Kidney (tissue), 14 donors: ENCODE measurements around the gene CCDC180. TPM values are rescaled to one million over a fixed set of nuclear protein-coding genes. Genes with fewer than 3 reads are reported as not detected.

ENCODE experiments used
- DNase-seq, 5 donors: peaks; one replicate each; pipeline ENCODE4 v3.0.0-alpha.2; 2013 to 2020
- FAIRE-seq: peaks from 2 replicates; lab custom pipeline; 2012; peaks lifted over from hg19 to GRCh38; lab: Jason Lieb, UNC
- H3K27ac ChIP-seq, 2 donors: one replicate each; pipeline ENCODE4 v1.7.0; 2013; ENCODE audit warnings: low read depth in 2 of 2, low read length in 2 of 2, inconsistent platforms in 1 of 2
- H3K27me3 ChIP-seq: one replicate; pipeline ENCODE4 v1.7.1; 2013; ENCODE audit warnings: low read length, inconsistent platforms; ENCODE audit not compliant: control insufficient read depth, insufficient read depth
- H3K36me3 ChIP-seq, 3 donors: one replicate each; pipeline versions ENCODE4 v1.7.0 to v1.7.1; 2013; ENCODE audit warnings: low read length in 3 of 3, control low read depth in 1 of 3, inconsistent platforms in 1 of 3; ENCODE audit not compliant: insufficient read depth in 3 of 3, control insufficient read depth in 2 of 3
- H3K4me1 ChIP-seq, 3 donors: one replicate each; pipeline versions ENCODE4 v1.7.0 to v1.7.1; 2013; ENCODE audit warnings: low read length in 3 of 3, inconsistent platforms in 1 of 3, low read depth in 1 of 3; ENCODE audit not compliant: control insufficient read depth in 2 of 3, insufficient read depth in 2 of 3
- H3K4me3 ChIP-seq, 3 donors: one replicate each; pipeline versions ENCODE4 v1.7.0 to v1.8.1; 2013; ENCODE audit warnings: low read length in 3 of 3, control low read depth in 1 of 3, inconsistent platforms in 1 of 3
- H3K9ac ChIP-seq, 3 donors: one replicate each; pipeline versions ENCODE4 v1.7.0 to v1.7.1; 2013; ENCODE audit warnings: low read length in 3 of 3, control low read depth in 1 of 3, inconsistent platforms in 1 of 3
- H3K9me3 ChIP-seq, 3 donors: one replicate each; pipeline versions ENCODE4 v1.7.0 to v1.7.1; 2013; ENCODE audit warnings: low read length in 3 of 3, control low read depth in 1 of 3, inconsistent platforms in 1 of 3; ENCODE audit not compliant: control insufficient read depth in 2 of 3, insufficient read depth in 1 of 3
- CTCF ChIP-seq: IDR thresholded peaks from 3 replicates; pipeline ENCODE4 v1.5.1; 2012; ENCODE audit warnings: mild to moderate bottlenecking, moderate library complexity, borderline replicate concordance; ENCODE audit not compliant: insufficient read depth; ENCODE audit errors: extremely low read depth
- intact Hi-C: fragments of 100-400 bp; cut with DNase I; formaldehyde crosslinking; loops from one replicate; pipeline ENCODE4 v1.11.1; 2022
- polyA plus RNA-seq: library from polyadenylated mRNA; stranded (reverse); fragments of 350-450 nt; fragmentation: Illumina TruSeq; extraction: RNeasy Lipid Tissue Mini Kit (QIAGEN cat#74804); gene quantifications from one replicate; pipeline ENCODE4 v1.2.3, GENCODE V29; 2014; ENCODE audit warnings: low read depth, low replicate concordance; ENCODE audit not compliant: insufficient read depth
- total RNA-seq: library from RNA; stranded (reverse); fragmentation: NEBNext Ultra II Directional; extraction: Animal tissue kit (Norgen Biotek cat#: 25700); gene quantifications from one replicate; pipeline ENCODE4 v1.2.1, GENCODE V29; 2021
- donor health status: control.
- donor health status: control.
- donor health status: control.
- donor health status: control.
- donor health status: control.
- donor health status: DM: yes; HTN: yes; CAD: no.
- donor health status: Normal renal cell carcinoma (clear cell type).

The CCDC180 gene
- total and polyA plus RNA-seq, 2 donors from 2014 or later = 3.8 to 8.8 TPM

- no peaks in the 10 kb centered on the region for H3K9me3 ChIP-seq
- H3K9ac ChIP-seq = no peak overlapping the region
- peaks cover 0 to 2% (median 0%) of the 10 kb centered on the region in 3 donors for H3K36me3 ChIP-seq
- H3K4me1 ChIP-seq = no peaks in the 10 kb centered on the region
- H3K27me3 ChIP-seq = no peaks in the 10 kb centered on the region
- intact Hi-C loops = no loop called here
- H3K27ac ChIP-seq = no peak overlapping the region
- no peak for DNase-seq
- no peak for FAIRE-seq
- no peak for TF ChIP-seq CTCF
- H3K4me3 ChIP-seq = no peak overlapping the region
These were observed 35.4 kb upstream of the CCDC180 start for GRCh38 chr9:97272072-97272471.

- DNase-seq = no peak
- intact Hi-C loops = no loop called here
- FAIRE-seq = no peak
These were observed 31.1 kb upstream of the CCDC180 start for GRCh38 chr9:97276310-97276852.

GRCh38 chr9:97277953-97278352 is 29.5 kb upstream of the CCDC180 start:
- Histone ChIP-seq H3K36me3 (peaks cover 11 to 31% (median 22%) of the 10 kb centered on the region in 3 donors), H3K9me3 (no peaks in the 10 kb centered on the region), H3K4me1 (no peaks in the 10 kb centered on the region), H3K4me3 (no peak overlapping the region), H3K9ac (no peak overlapping the region), H3K27ac (no peak overlapping the region), H3K27me3 (no peaks in the 10 kb centered on the region)
- FAIRE-seq (no peak), DNase-seq (no peak)
- TF ChIP-seq CTCF = no peak
- intact Hi-C loops = no loop called here

More at GRCh38 chr9:97276310-97276852, 31.1 kb upstream of the CCDC180 start:
- Histone ChIP-seq H3K36me3 (peaks cover 9 to 21% (median 19%) of the 10 kb centered on the region in 3 donors), H3K9ac (no peak overlapping the region), H3K4me1 (no peaks in the 10 kb centered on the region), H3K27me3 (no peaks in the 10 kb centered on the region), H3K9me3 (no peaks in the 10 kb centered on the region), H3K4me3 (no peak overlapping the region), H3K27ac (no peak overlapping the region)
- no peak for TF ChIP-seq CTCF
